Testis (tissue), 2 donors: ENCODE data around the gene SLC35E1.

Source experiments
- CTCF ChIP-seq, 3 experiments: fragments of 450-650 bp in 2 of 3; fragments of 200-600 bp in 1 of 3; sonication (generic) in 1 of 3; IDR thresholded peaks; one replicate each; pipeline ENCODE4 v1.5.1; 2016 to 2019; ENCODE audit warnings: antibody characterized with exemption in 3 of 3, mild to moderate bottlenecking in 2 of 3, moderate library complexity in 1 of 3
- POLR2A ChIP-seq: fragments of 450-650 bp; IDR thresholded peaks from one replicate; pipeline ENCODE4 v1.6.1; 2017; ENCODE audit warnings: antibody characterized with exemption, mild to moderate bottlenecking, moderate library complexity

DNA sequence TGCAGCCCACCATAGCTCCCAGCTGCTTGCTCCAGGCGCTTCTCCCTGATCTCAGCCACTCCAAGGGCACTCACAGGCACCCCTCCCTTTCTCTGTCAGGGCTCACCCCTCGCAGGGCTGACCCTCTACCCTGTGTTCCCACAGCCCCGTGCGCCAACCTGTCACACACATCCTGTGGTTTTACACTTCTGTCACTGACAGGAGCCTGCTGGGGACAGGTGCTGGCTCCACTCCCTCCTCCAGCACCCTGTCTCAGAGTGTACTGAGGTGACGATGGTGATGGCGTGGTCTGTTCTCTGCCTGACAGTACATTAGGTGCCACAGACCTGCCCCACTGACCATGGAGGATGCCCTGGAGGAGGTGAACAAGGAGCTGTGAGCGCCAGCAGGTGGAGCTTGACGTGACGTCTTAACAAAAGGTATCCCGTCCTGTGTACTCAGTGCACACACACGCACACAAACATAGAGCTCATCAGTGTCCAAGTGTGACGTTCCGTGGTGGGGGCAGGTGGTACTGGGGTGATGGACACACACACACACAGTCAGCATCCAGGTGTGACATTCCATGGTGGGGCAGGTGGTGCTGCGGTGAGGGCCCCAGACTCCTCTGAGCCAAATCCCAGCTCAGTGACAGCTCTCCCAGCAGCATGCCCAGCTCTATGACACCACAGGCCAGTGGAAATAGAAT lies 55.1 kb downstream of the SLC35E1 start:
- TF ChIP-seq CTCF (IDR thresholded peaks at IDR 0.05) (no peak), POLR2A (no peak)
